Measurements from ENCODE around the gene HES3.
A peak's percentile ranks its signal among the peaks of the same experiment; 100 is the strongest.

The HES3 gene

GRCh38 chr1:6281511-6282402, 37.8 kb downstream of the HES3 start:
- no peak for DNase-seq

GRCh38 chr1:6282577-6283270, 38.7 kb downstream of the HES3 start:
- no peak for DNase-seq

- DNase-seq, result no peak
Measured at GRCh38 chr1:6285336-6285735, 41.4 kb downstream of the HES3 start.

- DNase-seq, result no peak
Measured at GRCh38 chr1:6286266-6286665, 42.3 kb downstream of the HES3 start.

- no peak for DNase-seq
Measured at GRCh38 chr1:6287029-6287428, 43.0 kb downstream of the HES3 start.

GRCh38 chr1:6287431-6287886, 43.5 kb downstream of the HES3 start:
- peak; percentile 60 for DNase-seq

- no peak for DNase-seq
Measured at GRCh38 chr1:6288026-6288425, 44.0 kb downstream of the HES3 start.

- no peak for DNase-seq
Measured at GRCh38 chr1:6288665-6289064, 44.7 kb downstream of the HES3 start.

- no peak for DNase-seq
Measured at GRCh38 chr1:6292102-6292501, 48.1 kb downstream of the HES3 start.

GRCh38 chr1:6294080-6294889, 50.3 kb downstream of the HES3 start:
- no peak for DNase-seq

GRCh38 chr1:6294890-6295556, 51.0 kb downstream of the HES3 start:
- no peak for DNase-seq
